GM21515 (cell line): Measurements from ENCODE around the gene OST4.
A peak's percentile ranks its signal among the peaks of the same experiment; 100 is the strongest.

Experiments used
- ATAC-seq: cut with Tn5 transposase; IDR thresholded peaks from one replicate; pipeline ENCODE4 v1.9.1; 2021; ENCODE audit not compliant: unreplicated experiment

The OST4 gene

DNA sequence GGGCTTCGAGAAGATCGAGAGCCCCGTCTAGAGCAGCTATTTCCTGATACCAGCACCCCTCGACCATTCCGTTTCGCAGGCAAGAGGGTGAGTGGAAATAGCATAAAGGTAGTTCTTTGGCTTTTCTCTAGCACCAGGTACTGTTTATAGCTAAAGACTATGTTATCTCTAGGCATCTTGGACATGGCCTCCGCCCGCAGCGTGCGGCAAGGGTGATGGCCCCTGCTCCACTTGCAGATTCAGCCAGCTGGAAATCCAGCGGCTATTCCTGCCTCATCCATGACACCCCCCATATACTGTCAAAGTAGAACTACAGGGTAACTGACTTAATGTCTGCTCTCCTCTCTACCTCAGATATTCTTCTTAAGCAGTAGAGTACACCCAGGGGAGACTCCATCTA lies 16.7 kb downstream of the OST4 start:
- no peak for ATAC-seq

DNA sequence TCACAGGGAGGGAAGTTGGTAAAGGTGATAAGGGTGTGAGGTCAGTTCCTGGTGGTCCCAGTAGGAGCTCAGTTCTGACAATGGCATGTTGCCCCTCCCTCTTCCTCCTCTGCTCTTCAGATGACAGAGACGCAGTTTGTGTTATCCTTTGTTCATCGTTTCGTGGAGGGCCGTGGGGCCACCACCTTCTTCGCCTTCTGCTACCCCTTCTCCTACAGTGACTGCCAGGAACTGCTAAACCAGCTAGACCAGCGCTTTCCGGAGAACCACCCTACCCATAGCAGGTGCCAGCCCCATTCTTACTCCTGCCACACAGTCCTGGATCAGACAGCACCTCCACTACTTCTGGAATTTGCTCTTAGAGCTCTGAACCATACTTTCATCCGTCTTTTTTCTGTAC lies 17.7 kb downstream of the OST4 start:
- ATAC-seq: no peak

DNA sequence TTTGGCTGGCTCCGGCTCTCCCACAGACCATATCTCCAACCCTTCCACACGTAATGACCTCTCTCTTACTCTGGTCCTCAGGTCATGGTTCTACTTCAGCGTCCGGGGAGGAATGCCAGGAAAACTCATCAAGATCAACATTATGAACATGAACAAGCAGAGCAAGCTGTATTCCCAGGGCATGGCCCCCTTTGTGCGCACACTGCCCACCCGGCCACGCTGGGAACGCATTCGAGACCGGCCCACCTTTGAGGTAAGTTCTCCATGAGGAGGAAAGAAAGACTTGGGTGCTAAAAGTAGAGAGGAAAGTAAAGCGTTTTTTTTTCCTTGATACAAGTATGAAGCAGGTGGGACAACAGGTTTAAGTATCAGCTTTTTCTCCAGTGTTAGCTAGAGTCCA lies 18.1 kb downstream of the OST4 start:
- ATAC-seq: no peak

DNA sequence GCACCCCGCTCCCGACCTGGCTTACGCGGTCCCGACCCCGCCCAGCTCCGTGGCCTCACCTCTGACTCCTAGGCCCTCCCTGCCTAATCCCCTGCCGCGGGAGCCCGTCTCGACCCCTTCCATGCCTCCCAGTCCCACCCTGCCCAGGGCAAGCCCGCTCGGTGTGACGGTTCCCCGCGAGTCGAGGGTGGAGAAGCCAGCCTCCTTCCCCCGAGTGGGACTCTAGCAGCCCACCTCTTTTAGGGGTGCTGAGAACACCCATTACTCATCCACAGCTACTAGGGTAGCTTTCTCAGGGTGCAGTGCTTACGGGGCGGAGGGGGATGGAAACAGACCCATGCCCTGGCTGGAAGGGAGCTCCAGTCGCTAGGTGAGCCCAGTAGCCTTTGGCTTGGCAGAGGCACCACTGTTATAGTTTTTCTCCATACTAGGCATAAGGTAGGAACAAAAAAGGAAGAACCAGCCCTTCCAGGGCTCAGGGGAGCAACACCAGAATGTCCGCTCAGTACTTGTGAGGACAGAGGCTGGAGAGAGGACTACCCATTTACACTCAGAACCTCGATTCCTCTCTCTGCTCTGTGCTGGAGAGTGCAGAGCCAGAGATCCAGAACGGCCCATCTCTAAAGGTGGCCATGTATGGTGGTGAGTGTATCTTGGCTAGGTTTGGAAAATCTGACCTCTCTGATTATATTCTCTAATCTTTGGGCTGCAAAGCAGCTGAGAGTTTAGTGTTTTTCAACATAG lies 19.4 kb downstream of the OST4 start:
- ATAC-seq: no peak

DNA sequence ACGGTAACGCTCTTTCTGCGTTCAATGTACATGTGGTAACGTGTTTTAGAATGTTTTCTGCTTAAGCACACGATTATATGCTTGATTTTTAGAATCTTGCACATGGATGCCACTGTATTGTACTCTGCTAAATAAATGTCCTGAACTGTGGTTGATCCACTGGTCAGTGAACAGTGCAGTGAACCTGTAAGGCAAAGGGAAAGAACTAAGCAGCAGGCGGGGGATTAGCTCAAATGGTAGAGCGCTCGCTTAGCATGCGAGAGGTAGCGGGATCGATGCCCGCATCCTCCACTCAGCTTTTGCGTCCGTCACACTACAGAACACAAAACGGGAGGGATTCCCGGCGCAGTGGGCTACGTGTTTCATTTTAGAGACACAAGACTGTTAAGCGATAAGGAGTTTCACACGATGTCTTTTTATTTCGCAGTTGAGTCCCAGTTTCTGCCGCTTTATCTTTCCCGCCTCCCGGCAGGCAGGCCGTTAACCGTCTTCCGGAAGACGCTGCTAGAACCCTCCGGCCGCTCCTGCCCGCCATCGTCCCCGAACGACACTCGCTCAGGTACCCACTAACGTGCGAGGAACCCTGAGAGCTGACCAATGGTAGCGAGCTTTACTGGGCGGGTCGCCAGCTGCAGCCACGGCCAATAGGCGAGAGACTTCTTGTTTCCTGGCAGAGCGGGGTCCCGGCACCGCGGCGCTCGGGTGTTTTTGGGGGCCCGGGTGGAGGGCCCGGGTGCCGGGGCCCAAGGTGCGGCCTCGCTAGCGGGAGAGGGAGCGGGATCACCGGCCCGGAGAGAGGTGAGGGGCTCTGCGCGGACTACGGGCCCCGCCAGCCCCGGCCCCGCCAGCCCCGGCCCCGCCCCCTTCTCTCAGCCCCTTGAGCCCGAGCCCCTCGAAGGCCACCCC lies 20.2 kb downstream of the OST4 start, which contains the start of gene AGBL5:
AGBL5 (plus strand) TSS at position 673 of the 906 bp plus-strand sequence. CDS start 1,291 bp downstream, outside the sequence.
- peak; percentile 68 for ATAC-seq

DNA sequence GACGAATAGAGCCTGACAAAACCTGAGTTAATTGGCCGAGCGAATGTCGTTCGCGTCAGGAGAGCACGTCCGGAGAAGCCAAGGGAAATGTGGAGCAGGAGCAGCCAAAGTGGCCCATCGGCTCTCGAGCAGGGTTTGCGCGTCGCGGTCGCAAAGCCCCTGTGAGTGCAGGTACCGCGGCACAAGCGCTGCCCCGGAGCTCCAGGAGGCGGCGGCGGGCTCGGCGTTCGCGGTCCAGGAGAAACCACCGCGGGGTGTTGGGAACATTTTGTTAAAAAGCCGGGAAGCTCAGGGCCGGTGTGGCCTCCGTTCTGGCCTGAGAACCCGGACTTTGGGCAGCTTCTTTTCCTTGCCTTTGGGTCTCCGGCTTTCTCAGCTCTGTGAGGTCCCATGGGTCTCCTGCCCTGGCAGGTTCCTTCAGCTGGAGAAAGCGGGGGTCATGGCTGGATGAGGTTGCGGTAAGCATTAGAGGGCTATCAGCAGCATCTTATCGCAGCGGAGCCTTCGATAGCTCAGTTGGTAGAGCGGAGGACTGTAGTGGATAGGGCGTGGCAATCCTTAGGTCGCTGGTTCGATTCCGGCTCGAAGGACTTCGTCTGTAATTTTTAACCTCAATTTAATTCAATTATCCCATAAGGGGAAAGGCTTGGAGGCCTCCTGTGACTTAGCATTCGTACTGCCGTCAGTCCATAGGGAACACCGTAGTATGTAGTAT lies 21.0 kb downstream of the OST4 start:
- ATAC-seq: peak; percentile 45

DNA sequence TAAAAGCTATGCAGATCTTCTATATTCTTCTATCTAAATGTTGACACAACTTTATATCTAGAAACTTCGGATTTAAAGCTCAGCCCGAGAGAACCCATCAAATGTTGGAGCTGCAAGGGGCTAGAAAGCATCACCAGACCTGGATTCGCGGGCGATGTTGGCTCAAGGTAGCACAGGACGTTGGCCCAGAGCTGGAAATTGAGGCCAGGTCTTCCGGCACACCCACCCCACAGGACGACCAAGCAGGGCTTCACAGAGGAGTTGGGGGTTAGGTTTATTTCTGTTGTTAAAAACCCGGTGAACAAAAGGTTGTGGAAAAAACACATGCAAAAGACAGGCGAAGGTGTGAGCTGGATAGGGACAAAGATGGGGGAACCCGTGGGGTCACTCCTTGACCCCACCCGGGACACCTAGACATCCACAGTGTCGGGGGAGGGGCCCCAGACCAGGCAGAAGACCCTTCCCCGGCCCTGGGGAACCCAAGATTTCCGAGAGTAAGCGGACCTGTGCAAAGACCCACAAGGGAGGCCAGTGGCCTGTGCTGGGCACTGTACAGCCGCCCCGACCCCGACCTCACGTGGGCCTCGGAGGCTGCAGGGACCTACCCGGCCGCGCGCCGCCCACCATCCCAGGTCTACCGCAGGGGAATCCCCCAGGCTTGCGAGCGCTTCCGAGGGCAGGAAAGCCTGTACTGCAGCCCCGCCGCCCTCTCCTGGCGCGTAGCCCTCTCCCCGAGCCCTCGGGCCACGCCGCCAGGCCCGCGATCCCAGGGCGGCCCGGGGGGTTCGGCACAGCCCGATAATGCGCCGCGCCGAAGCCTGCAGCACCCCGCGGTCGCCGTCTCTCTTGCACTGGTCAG lies 21.8 kb downstream of the OST4 start:
- ATAC-seq: peak; percentile 22

DNA sequence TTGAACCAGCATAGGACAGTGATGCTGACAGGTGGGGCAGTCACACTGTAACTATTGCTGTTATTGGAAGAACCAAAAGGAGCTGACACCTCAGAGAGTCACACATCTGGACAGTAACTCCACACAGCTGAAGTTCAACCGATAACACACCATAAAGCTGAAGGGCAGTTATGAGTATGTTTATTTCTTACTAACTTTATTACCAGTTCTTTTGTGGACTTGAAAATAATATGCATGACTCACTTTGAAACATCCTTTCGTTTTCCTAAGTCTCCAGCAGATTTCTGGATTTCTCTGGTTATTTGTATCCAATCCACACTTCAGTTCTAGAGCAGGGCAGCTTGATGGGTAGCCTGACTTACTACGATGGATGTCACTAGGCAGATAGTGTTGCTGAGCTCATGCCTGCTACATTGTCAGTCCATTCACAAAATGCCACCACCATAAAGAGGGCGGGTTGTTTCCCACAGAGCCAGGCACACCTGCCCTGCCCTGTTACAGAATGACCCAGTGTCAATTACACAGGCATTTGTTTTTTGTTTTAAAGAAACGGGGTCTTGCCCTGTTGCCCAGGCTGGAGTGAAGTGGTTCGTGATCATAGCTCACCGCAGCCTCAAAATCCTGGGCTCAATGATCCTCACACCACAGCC lies 28.3 kb downstream of the OST4 start:
- ATAC-seq: no peak

DNA sequence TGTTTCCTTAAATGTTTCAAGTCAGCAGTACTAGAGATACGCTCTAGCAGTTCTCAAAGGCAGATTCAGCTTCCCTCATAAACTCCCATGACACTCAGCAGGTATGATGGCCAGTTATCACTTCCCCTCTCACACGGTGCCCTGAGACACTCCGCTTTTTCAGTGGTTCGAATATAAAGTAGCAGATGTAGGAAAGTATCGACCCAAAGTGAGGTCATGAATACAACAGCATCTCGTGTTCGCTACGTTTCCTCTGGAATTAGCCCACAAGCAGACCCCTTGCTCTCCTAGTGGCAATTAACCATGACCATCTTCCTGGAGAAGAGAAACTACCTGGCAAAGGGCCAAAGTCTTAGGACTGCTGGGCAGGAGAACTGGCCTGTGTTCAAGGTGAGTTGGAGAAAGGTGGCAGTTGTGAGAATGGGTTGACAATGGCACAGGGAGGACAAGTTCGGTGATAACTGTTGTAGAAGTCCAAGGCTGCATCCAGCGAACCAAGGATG lies 29.2 kb downstream of the OST4 start:
- ATAC-seq: peak; percentile 61

DNA sequence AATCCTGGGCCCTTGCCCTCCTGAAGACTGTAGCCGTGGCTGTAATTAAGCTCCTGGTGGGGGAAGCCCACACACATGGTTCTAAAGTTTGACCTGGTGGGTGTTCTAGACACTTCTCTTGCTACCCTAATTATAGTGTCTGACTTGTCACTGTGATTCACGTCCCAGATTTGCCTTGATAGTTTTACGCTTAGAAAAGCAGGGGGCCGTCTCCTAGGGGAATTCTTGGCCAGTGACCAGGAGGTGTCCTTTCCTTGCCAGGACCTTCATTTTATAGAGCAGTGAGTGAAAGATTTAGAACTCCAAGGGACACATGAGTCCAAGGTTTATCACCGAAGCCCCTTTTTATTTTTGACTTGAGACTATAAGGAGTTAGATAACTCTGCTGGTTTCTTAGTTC lies 29.7 kb downstream of the OST4 start:
- no peak for ATAC-seq

DNA sequence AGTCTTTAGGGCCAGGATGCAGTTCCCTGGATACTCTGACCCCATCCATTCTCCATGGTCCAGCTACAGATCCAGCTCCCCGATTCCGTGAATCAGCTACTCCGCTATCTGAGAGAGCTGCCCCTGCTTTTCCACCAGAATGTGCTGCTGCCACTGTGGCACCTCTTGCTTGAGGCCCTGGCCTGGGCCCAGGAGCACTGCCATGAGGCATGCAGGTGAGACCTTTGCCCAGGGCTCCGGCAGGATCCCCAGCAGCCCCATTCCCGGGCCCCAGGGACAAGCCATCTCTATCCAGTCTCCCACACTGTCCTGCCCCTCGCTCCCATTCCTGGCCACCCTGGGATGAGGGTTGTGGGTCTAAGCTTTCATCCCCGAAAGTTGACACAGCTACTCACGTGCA lies 31.2 kb downstream of the OST4 start:
- ATAC-seq: no peak

DNA sequence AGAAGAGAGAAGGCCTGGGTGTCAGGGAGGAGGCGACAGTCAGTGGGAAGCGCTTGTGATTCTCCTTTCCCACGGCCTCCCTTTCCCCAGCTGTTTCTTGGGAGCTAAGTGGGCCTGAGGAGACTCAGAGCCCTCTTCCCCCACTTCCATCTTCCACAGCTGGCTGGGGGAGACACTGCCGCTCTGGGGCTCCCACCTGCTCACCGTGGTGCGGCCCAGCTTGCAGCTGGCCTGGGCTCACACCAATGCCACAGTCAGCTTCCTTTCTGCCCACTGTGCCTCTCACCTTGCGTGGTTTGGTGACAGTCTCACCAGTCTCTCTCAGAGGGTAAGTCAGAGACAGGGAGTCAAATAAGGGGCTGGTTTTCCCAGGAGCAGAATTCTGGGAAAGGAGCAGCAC lies 31.6 kb downstream of the OST4 start:
- no peak for ATAC-seq

DNA sequence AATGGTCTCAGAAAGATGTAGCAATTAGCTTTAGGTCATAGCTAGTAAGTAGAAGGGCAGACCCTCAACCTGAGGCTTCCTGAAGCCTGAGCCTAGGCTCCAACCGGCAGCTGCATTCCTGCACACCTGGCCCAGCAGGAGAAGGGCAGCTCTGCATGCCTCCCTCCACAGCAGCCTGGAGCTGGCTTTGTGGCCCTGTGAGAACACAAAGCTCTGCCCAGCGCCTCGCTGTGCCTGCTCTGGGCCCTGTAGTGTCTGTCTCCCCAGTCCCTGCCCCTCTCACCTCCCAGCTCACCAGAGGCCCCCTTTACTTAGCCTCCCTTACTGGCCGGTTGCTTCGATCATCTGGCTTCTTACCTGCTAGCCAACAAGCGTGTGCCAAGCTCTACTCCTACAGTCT lies 32.0 kb downstream of the OST4 start:
- ATAC-seq: no peak

DNA sequence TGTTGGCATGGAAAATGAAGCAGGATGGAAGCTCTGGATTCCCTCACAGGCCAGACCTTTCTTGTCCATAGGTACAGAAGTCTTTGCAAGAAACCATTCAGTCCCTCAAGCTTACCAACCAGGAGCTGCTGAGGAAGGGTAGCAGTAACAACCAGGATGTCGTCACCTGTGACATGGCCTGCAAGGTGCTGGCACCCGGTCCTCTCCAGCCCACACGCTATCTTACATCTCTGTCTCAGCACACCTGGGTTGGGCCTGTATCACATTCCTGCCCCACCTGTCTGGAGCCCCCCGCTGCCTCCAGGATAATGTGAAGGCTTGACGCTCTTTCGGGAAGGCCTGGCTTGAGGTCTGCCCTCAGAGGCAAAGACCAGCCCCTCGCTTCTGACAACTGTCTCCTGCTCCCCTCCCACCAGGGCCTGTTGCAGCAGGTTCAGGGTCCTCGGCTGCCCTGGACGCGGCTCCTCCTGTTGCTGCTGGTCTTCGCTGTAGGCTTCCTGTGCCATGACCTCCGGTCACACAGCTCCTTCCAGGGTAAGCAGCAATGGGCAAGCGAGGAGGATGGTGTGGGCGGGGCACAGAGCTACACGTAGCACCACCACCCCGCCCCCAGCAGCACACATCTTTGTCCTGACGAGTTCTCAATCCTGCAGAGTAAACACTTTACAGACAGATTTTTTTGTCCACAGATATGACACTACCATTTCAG lies 32.7 kb downstream of the OST4 start:
- no peak for ATAC-seq

DNA sequence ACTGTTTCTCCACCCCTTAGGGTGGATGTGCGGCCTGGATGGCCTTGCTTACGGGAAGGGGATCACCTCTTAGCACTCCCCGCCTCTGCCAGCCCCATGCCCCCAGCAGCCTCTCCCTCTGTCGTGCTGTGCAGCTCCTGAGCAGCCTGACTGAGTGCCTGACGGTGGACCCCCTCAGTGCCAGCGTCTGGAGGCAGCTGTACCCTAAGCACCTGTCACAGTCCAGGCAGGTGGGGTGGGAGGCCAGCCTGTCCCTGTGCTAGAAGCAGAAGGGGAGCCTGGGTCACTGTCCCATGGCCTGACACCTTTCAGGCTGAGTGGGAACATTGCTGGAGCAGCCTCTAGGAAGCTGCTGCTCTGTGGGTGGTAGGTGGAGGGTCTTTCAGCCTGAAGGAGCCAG lies 33.4 kb downstream of the OST4 start:
- ATAC-seq: no peak

DNA sequence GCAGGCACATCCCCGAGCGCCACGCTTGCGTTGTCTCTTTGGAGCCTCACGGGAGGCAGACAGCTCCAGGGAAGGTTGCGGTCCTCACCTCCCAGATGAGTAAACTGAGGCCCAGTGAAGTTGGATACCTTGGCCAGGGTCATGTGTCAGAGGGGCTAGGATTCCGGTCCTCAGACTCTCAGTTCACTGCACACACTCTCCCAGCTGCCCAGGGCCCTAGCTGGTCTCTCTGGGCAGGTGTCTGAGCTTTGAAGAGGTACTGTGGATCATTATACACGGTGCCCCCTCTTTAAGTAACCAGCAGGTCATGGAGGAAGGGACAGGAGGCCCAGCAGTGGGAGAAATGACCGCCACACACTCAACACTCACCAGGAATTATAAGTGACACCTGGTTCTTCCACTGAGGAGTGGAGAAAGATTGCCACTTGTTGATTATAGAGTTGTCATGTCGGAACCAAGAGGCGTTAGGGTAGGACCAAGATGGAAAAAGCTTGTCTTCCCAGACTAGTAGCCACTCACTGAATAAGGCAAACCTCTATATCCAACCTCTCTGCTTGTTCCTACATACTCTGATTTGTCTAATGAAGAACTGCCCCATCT lies 38.1 kb downstream of the OST4 start:
- ATAC-seq: no peak

DNA sequence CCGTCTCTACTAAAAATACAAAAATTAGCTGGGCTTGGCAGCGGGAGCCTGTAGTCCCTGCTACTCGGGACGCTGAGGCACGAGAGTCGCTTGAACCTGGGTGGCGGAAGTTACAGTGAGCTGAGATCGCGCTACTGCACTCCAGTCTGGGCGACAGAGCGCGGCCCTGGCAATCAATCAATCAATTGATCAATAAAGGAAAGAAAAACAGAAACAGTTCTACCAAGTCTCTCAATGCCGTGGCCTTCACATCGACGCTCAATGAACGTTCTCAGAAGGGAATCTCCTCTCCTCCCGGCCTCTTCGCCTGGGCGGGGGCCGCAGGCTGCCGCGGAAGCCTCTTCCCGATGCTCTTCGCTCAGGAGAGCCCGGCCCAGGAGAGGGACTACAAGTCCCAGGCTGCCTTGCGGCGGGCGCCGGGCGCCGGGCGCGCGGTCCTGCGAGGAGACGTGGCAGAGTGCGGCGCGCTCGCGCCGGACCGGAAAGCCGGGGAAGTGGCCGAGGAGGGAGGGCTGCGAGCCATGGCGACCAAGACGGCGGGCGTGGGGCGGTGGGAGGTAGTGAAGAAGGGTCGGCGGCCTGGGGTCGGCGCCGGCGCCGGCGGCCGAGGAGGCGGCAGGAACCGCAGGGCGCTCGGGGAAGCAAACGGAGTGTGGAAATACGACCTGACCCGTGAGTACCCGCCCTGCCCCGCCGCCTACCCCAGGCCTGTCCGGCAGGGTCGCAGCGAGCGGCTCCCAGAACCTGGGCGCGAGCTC lies 38.8 kb downstream of the OST4 start, which contains the start of gene TMEM214:
TMEM214 (plus strand) TSS at position 471 of the 758 bp plus-strand sequence; CDS start at position 522, 51 bp downstream.
- peak; percentile 93 for ATAC-seq

DNA sequence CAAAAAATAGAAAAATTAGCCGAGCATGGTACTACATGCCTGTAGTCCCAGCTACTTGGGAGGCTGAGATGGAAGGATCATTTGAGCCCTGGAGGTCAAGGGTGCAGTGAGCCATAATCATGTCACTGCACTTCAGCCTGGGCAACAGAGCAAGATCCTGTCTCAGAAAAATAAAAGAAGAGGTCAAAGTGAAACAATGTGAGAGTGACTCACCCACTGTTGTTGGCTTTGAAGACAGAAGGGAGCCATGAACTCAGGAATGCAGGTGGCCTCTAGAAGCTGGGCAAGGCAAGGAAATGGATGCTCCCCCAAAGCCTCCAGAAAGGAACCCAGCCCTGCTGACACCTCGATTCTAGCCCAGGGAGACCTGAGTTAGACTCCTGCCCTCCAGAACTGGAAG lies 42.4 kb downstream of the OST4 start:
- ATAC-seq: no peak
